Measurements from ENCODE around the gene CEP164.

The CEP164 gene

DNA sequence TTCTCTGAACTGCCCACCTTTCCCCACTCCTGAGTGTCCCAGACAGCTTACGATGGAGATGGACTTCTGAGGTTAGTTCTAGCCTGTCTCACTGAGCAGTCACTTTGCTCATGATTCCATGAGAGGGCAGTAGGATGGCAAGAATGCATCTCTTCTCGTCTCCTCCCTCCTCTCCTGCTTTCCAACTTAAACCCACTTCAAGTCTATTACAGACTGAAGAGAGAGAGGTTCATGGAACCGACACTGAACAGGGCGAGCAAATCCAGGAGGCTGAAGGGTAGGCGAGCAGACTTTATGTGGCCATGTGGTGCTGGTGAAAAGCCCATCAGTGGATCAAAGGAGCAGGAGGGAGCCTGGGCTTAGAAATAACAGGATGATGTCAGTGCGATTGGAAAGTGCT is 38.6 kb downstream of the CEP164 start:
- no peak for DNase-seq (ENCODE audit: low read depth)

DNA sequence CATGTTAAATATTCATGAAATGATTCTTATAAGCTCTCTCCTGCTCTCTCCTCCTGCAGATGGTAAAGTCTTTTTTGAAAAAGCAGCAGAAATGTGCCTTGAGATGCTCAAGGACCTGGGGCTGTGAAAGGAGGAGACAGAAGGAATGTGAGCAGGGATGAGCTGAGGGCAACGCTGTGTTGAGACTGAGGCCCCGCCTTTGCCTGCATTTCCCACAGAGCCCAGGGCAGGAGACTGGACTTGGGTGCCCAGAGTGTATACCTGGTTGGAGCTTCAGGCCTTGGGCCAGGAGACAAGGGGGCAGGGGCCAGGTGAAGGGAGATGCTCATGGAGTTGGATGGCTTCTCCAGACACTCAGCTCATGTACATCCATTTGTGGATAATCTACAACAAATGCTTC is 39.2 kb downstream of the CEP164 start:
- DNase-seq (ENCODE audit: low read depth): no peak

DNA sequence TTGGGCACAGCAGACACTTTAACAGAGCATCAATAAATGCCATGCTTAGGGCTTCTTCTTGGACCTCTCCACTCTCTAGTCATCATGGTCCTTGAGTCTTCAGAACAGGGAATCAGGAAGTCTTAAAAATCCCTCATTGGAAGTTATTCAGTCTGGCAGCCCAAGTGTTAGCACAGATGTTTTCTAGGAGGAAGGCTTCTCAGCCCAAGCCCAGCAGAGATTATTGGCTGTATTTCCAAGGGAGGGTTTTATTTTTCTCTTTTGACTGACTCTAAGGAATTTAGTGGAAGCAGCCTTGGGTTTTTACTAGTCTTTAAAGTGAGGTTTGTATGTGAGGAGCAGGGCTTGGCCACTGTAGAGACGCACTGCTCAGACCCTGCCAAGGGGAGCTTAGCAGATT is 41.9 kb downstream of the CEP164 start:
- no peak for DNase-seq (ENCODE audit: low read depth)

DNA sequence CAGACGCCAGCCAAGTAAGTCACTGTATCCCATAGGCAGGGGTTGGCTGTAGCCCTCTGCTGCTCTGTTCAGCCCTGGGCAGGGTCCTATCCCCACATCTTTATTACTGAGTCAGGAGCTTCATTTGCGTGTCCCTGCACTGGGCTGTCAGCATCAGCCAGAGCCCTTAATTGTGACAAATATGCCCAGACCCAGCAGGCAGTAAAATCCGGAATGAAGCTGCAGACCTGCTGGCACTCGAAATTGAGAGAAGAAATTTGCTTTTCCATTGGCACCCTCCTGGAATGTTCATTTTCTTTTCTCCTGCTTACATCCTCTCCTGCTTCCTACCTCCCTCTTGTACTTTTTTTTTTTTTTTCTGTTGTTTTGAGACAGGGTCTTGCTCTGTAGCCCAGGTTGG is 43.8 kb downstream of the CEP164 start:
- no peak for DNase-seq (ENCODE audit: low read depth)

DNA sequence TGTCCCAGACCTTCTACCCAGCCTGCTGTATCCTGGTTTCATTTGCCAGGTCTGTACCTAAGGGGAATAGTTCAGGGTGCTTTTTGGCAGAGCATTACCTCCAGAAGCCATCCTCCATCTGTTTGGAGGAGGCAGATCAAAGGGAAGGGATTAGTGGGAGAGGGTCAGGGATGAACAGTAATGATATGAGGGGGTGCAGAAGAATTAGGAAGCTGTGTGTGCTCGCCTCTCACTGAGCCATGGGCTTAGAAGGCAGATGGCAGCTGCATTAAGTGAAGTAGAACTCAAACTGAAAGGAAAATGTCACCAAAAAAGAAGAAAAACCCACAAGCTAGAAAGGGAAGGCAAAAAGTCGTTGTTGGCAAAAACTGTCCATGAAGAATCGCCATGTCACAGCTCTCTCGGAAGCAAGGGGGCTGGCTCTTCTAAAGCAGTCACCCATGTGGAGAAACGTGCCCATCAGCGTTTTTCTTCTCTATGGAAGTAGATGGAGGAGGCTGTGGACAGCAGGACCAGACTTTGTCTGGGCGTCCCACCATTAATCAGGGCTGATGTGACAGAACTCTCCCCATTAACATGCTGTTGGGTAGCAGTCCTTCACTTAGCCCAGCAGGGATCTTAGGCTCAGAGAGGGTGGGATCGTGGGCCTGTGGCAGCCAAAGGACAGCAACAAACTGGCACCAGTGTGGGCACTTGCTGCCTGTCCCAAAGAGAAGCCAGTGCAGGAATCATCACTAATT is 46.8 kb downstream of the CEP164 start:
- no peak for DNase-seq (ENCODE audit: low read depth)

DNA sequence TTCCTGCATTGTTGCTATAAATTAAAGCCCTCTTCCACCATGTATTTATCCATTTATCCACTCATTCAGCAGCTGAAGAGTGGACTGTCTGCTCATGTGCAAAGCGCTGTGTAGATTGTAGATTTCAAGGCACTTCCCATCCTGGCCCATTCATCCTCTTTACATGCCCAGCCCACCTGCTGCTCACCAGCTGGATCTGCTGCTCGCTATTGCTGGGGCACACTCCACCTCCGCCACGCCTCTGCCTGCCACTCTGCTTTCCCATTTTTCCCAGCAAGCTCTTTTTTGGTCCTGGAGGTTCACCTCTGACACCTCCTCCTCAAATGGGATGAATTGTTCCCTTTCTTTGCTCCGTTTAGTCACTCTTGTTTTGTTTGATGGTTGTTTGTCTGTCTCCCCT is 48.3 kb downstream of the CEP164 start:
- no peak for DNase-seq (ENCODE audit: low read depth)

DNA sequence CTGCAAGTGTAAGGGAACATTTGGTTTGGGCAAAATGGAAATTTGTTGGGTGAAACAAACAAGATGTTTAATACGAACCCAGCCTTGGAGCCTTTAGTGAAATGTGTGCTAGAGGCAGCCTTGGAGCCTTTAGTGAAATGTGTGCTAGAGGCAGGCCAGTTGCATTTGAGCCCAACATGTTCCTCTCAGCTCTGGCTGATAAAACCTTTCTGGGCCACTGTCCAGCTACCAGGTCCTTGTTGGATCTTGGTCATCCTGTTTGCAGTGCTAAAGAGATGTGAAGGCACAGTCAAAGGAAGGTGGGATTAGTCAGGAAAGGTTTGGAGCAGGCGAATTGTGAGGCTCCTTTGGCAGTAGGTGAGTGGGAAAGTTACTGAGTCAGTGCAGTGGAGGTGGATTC is 48.9 kb downstream of the CEP164 start:
- no peak for DNase-seq (ENCODE audit: low read depth)

DNA sequence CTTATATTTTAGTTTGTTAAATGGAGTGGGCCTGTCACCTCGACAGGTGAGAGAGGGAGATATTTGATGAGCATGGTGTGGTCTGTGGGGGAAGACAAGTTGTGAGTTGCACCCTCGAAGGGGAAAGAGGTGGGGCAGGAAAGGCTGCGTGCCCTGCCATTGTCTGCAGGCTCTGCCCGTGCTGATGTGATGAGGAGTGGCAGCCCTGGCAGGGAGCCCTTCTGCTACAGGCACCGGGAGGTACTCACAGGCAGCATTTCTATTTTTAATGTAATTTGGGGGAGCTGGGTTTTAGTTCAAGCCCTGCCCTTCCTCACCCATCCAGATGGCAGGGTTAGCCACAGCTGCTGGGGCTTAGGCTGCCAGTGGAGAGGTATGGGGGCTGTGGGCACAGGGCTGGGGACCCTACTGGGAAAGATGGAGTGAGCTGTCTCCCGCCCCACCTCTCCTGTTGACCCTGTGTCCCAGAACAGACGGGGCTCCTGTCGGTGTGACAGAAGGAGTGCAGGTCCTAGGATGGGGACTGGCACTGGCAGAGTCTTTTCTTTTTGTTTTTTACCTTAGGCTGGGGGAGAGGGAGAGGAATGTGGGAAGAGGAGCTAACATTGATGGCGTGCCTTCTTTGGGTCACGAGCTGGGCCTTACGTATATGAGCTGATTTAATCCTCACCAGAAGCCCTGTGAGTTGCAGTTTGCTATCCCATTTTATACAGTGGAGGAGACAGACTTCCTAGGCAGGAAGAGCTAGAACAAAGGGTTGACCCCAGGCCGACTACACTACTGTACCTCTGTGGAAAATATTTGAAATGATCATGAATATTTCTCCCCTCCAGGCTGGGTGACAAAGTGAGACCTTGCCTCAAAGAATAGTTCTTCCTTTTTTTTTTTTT is 51.6 kb downstream of the CEP164 start:
- no peak for DNase-seq (ENCODE audit: low read depth)

DNA sequence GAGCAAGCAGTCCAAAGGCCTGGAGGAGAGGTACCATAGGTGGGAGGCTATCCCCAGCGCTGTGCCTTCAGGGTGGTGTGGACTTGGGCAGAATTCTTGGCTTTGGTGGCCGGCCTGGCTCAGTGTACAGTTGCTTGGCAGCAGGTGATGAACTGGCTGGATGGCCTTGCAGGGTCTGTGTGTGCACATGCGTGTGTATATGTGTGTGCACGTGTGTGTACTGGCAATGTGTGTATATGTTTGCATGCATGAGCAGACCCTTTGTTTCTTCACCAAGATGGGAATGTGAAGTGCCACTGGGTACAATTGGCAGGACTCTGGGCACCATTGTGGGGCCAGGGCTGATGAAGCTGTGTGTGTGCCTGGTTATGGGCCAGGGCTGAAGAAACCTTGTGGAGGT is 53.0 kb downstream of the CEP164 start:
- no peak for DNase-seq (ENCODE audit: low read depth)

DNA sequence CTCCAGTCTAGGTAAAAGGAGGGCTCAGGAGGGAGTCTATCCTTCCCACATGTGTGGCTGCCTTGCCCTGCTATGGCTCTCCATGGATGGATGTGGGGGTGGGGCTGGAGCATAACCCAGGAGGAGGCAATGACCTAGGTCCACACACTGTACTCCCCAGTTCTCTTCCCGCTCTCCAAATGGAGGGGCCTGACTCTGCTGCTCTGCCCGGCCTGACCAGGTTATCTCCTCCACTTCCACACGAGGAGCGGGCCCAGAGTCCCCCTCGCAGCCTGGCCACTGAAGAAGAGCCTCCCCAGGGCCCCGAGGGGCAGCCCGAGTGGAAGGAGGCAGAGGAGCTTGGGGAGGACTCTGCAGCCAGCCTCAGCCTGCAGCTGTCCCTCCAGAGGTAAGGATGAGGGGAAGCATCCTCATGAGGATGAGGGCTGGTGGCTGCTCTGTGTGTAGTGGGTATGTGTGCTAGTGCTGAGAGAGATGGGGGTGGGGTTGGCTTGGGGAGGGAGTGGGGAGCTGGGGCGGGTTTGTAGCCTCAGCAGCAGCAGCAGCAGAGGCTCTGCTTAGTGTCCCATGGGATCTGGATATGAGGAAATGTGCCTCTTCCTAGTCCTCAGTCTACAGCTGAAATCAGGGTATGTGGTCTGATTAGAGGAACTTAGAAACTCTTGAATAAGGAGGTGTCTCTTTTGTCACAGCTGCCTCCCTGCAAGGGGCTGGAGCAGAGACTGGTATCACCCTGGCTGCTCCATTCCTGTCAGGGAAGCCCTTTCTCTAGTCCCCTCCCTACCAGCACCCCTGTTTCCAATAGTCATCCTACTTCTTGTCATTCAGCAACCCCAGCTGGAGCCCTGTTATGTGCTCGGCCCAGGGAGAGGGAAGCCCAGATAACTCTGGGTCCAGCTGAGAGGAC is 54.1 kb downstream of the CEP164 start:
- no peak for DNase-seq (ENCODE audit: low read depth)

DNA sequence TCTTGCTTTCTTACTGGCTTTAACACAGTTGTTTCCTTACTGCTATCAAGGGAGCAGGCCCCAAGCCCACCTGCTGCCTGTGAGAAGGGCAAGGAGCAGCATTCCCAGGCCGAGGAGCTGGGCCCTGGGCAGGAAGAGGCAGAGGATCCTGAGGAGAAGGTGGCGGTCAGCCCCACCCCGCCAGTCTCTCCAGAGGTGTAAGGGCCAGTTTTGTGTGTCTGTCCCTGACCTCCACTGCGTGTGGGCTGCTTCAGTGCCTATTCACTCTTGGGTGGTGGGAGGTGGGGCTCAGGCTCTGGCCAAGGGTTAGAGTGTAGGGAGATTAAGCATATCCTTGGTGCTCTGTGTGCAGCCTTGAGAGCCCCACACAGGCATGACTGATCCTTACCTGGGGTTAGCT is 55.1 kb downstream of the CEP164 start:
- DNase-seq (ENCODE audit: low read depth): no peak

DNA sequence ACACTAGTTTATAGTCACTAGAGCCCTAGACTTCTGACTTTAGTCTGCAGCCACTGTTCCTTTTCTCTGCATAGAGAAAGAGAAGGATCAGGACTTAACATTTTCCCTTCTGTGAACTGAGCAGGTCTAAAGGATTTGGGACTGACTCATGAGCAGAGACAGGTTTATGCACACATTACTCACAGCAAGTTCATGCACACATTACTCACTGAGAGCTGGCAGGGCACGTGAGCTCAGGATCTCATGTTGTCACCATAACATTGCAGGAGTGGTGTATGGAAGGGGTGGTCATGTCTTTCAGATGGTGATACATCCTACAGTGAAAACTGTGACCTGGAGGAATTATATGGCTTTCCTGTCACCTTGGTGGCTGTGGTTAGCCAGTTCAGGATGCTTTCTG is 56.4 kb downstream of the CEP164 start:
- DNase-seq (ENCODE audit: low read depth): no peak

DNA sequence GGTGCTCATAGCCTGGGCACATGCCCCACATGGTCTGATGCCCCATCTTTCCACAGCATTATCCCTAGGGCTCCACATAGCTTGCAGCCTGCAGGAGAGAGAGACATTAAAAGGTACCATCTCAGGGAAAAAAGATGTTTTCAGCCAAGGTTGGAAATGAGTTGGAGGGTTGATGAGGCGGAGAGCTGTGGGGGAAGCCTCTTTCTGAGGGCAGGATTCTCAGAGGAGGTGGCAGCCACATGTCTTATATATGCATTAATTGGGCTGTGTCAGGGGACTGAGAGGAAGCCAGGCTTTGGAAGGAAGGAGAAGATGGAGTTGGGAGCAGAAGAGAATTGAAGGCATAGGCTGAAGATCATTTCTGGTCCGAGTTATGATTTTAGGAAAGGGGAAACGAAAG is 57.8 kb downstream of the CEP164 start:
- DNase-seq (ENCODE audit: low read depth): no peak

DNA sequence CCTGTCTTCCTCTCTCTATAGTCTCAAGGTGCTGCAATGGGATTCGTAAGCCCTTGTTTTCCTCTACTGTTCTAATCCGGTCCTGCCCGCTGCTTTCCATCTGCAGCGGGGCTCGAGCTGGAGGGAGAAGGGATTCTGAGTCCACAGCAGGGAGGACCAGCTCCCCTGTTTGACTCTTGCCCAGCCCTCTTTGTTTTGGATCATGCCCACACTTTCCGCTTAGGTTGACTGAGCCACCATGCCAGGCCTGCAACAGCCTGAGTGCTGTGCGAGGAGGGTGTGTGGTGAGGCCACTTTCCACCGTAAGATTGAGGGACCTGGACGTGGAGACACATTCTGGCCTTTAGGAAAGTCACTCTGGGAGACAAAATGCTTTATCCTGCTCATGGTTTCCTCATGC is 58.3 kb downstream of the CEP164 start:
- no peak for DNase-seq (ENCODE audit: low read depth)

DNA sequence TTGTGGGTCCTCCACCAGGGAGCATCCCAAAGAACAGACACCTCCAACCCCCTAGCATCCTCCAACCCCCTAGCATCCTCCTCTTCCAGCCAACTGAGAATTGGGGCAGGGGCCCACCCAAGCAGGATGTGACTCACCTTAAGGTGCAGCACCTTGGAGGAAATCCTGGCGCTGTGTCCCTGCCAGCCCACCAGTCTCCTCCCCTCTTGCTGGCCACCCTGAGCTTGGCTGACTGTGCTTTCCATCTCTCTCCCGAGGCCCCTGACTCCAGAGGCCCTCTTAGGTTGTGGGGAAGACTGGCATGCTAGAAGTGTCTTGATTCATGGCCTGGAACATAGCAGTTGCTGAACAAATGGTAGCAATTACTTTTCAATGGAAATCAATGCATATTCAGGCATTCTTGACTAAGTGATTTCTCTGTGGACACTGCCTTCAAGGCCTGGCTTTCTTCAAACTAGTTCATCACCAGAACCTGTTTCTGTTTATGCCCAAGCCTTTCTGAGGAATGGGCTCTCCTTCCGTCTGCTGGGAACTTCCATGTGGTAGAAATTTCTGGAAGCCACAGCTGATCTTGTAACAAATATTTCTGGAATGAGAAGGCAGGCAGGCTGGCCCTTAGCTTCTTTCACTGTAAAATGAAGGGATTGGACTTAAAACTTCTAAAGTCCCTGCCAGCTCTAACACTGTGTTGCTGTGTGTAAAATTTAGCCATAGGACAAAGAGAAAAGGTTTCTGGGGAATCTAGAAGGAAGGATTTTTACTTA is 60.5 kb downstream of the CEP164 start:
- no peak for DNase-seq (ENCODE audit: low read depth)

DNA sequence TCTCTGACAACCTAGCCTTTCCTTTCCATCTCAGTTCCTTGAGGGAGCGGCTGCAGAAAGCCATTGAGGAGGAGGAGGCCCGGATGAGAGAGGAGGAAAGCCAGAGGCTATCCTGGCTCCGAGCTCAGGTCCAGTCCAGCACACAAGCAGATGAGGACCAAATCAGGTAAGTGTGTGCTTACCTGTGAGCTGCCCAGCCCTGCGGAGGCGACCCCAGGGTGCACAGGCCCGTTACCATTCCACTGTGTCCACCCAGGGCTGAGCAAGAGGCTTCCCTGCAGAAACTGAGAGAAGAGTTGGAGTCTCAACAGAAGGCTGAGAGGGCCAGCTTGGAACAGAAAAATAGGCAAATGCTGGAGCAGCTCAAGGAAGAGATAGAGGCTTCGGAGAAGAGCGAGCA is 63.1 kb downstream of the CEP164 start:
- DNase-seq (ENCODE audit: low read depth): no peak

DNA sequence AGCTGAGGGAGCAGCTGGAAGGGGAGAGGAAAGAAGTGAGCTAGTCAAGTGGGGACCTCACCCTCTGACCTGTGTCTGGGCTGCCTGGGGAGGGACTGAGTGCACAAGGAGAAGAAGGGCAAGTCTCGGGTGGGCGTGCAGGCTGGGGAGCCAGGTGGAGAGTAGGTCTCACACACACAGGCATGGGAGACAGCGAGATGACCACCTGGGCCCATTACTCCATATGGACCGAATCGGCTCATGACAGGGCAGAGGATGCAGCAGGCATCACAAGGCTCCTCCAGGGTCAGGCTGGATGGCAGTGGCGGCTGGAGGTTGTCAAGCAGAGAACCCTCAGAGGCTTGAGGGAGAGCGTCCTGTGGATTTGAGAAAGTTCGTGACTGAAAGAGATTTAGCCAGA is 63.5 kb downstream of the CEP164 start:
- DNase-seq (ENCODE audit: low read depth): no peak

DNA sequence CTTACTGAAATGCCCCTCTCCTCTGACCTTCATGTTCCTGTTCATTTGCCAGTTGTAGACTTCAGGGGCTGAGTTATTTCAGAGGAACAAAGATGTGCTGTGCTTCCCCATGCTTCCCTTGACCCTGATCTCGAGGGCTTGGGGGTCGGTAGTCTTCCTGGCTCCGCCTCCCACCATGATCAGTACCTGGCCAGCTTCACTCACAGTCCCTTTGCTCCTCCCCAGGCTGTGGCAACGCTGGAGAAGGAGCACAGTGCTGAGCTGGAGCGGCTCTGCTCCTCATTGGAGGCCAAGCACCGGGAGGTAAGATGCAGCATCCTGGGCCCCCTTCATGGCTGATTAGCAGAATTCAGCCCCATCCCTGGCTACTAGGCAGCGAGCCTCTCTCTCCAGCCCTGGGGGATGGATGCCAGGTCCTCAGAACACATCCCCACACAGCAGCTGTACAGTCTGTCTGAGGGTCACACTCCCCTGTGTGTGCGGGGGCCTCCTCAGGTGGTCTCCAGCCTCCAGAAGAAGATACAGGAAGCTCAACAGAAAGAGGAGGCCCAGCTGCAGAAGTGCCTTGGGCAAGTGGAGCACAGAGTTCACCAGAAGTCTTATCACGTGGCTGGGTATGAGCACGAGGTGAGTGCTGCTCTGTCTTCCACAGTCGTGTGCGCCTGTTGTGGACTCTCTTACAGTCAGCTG is 64.5 kb downstream of the CEP164 start:
- no peak for DNase-seq (ENCODE audit: low read depth)

DNA sequence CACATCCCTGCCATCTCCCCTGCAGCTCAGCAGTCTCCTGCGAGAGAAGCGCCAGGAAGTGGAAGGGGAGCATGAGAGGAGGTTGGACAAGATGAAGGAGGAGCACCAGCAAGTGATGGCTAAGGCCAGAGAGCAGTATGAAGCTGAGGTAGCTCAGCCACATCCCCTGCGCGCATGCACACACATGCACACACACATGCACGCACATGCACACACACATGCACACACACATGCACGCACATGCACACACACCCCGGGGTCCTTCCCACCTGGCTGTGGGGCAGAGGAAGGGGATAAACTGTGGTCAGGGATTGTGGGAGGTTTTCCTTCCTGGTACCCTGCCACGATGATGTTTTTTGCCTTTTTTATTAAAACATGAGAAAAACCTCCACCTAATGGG is 65.3 kb downstream of the CEP164 start:
- DNase-seq (ENCODE audit: low read depth): no peak

DNA sequence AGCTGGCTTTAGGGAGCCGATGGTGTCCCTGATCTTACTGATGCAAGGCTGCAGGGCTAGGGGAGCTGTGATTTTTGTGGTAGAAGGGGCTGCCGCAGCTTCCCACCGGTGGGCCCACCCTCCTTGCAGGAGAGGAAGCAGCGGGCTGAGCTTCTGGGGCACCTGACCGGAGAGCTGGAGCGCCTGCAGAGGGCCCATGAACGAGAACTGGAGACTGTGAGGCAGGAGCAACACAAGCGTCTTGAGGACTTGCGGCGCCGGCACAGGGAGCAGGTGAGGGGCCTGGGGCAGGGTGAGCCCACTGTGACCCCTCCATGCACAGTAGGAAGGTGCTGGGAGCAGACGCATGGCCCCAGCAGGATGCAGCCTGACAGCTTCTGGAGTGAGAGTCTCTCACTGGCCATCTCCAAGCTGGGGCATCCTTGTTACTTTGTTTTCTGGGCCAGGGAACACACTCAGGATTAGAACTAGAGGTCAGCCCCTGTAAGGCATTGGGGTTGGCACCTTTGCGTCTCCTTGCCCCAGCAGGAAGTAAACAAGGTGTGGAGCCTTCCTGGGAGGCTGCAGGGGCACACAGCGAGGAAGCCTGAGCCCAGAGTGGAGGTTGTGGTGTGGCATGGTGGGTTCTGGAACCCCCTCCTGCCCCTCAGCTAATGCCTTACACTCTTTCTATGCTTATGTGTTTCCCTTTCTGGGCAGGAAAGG is 66.7 kb downstream of the CEP164 start:
- DNase-seq (ENCODE audit: low read depth): no peak

DNA sequence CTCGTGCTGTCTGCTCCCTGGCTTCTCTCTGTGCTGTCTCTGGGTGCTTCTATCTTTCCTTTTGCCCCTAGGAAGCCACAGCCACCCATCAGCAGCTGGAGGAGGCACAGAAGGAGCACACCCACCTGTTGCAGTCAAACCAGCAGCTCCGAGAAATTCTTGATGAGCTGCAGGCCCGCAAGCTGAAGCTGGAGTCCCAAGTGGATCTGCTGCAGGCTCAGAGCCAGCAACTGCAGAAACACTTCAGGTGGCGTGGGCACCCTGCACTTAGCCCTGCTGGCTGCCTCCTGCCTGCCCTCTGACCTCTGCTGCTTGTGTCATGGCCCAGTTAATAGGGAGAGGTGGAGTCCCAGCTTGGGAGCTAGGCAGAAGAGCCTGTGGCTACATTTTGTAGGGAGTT is 67.8 kb downstream of the CEP164 start:
- DNase-seq (ENCODE audit: low read depth): no peak
